EL (cell line): ENCODE results near the gene PARD6A.
A peak's percentile ranks its signal among the peaks of the same experiment; 100 is the strongest.

Experiments used
- DNase-seq: peaks from one replicate; pipeline ENCODE4 v3.0.0-alpha.2; 2016

The PARD6A gene

DNA sequence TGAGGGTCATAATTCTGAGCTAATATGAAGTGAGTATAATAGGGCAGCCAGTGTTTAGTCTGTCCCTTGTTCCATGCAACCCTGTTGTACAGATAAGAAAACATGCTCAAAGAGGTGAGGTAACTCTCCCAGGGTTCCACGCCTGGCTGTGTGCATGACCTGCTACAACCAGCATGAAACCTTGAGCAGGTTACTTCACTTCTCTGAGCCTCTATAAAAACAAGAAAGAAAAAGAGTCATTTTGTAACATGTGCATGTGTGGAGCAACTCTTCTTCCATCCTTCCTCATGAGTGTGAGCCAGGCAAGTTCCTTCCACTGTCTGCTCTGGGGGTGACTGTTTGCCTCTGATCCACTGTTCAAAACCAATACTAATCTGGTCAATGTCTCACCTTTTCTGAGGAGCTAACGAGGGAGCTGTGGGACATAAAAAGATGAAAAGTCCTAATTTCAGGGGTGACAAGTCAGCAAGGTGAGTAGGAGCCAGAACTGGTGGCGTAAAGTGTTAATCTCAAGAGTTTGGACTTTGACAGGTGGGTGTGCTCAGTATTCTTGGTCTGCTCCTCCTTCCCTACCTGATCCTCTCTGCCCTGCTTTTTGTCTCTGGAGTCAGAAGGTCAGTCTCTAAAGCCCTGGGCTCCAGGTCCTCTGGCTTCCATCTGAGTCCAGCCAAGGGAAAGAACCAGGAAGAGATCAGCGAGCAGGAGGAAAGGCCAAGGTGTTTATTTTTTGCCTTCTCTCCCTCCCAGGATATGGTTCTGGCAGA is 36.8 kb downstream of the PARD6A start:
- DNase-seq, result no peak

- DNase-seq, result no peak
These were observed 38.5 kb downstream of the PARD6A start for GRCh38 chr16:67699265-67699664.

DNA sequence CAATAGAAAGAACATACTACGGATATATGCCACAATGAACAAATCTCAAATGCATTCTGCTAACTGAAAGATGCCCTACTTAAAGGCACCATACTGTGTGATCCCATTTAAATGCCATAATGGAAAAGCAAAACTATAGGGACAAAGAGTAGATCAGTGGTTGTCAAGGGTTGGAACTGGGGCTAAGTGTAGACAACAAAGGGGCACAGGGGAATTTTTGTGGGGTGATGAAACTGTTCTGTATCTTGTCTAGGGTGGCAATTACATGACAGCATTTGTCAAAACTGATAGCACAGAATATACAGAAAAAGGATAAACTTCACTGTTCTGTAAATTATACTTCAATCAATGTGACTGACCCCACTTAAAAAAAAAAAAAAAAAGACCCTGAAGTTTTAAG is 40.7 kb downstream of the PARD6A start:
- no peak for DNase-seq

GRCh38 chr16:67702130-67702529 is 41.4 kb downstream of the PARD6A start:
- DNase-seq, result no peak

GRCh38 chr16:67703626-67704025 is 42.9 kb downstream of the PARD6A start:
- DNase-seq, result no peak

DNA sequence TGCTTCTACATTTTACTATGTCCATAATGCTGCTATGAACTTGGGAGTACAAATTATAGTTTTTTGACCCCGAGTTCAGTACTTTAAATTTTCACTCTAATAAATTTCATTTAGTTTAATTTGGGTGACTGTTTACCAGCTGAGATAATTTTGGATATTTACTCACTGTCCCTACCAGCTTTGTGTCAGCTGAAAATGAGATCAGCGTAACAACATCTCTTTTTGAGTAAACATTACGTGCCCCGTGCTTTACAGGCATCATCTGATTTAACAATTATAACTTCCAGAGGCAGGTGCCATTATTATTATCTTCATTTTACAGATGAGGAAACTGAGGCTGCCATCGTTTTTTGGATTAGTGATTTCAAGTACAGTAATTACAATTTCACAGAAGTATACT is 43.4 kb downstream of the PARD6A start:
- no peak for DNase-seq

- DNase-seq, result no peak
These were observed 46.5 kb downstream of the PARD6A start for GRCh38 chr16:67707210-67707609.

GRCh38 chr16:67707790-67708189 is 47.0 kb downstream of the PARD6A start:
- DNase-seq, result no peak

DNA sequence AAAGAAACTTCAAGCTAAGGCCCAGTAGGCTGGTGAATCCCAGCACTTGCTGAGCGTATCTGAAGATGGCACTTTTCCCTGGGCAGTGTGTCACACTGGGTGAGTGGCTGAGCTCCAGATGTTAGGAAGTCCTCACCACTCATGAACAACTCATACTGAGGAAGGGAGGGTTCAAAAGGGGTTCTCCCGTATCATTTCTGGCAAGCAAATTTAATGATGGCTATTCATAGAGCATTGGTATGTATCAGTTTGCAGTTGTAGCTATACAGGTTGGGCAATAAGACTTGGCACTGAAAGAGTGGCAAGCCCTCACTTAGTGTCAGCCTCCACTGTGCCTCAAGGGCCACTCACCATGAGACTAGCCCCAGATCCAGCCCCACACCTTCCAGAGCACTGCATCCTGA is 47.6 kb downstream of the PARD6A start:
- peak; percentile 43 for DNase-seq

DNA sequence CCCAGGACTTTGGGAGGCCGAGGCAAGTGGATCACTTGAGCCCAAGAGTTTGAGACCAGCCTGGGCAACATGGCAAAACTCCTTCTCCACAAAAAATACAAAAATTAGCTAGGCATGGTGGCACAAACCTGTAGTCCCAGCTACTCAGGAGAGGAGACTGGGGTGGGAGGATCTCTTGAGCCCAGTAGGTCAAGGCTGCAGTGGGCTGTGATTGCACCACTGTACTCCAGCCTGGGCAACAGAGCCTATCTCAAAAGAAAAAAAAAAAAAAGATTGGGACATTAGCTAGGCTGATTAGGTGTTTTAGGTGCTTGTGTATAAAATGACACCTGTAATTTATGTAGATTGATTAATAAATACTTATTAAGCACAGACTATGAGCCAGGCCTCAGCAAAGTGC is 48.3 kb downstream of the PARD6A start:
- DNase-seq, result no peak

GRCh38 chr16:67710607-67711006 is 49.8 kb downstream of the PARD6A start:
- no peak for DNase-seq
